NCI-H128 (cell line): ENCODE data around the gene RCE1.

Experiments
- DNase-seq: peaks from one replicate; lab custom pipeline; 2025; ENCODE audit not compliant: unreplicated experiment; lab: John Stamatoyannopoulos, UW

The RCE1 gene

DNA sequence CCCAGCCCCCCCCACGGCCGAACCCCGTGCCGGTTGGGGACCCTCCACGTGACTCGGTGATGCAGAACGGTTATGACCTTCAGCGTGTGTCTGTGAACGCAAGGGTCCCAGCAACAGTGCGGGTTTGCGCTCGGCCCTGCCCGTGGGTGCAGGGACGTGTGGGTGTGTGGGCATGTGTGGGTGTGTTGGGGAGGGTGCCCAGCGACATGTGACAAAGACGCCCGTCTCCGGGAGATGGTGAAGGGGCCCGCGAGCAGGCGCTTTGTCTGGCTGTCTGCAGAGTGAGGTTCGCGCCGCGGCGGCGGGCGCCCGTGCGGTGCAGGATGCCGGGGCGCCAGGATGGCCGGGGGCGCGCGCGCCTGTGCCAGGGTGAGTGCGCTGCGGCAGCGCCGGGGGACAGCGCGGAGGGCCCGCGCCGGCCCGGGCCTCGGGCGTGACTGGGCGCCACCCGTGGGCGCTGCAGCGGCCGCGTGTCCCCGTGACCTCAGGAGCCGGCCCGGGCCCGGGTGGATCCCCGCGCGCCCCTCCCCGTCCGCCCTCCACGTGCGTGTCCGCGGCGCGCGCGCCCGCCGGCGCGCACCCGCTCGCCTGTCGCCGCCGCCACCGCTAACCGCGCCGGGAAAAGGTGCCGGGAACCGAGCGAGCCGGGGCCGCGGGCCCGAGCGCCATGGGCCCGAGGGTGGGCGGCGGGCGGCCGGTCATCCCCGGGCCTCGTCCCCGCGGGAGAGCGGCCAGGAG lies 13.4 kb downstream of the RCE1 start, which contains the start of gene LRFN4:
Gene LRFN4 (plus strand): TSS at position 569 of the 738 bp plus-strand sequence. CDS start 681 bp downstream, outside the sequence.
- DNase-seq, result peak; percentile 58

DNA sequence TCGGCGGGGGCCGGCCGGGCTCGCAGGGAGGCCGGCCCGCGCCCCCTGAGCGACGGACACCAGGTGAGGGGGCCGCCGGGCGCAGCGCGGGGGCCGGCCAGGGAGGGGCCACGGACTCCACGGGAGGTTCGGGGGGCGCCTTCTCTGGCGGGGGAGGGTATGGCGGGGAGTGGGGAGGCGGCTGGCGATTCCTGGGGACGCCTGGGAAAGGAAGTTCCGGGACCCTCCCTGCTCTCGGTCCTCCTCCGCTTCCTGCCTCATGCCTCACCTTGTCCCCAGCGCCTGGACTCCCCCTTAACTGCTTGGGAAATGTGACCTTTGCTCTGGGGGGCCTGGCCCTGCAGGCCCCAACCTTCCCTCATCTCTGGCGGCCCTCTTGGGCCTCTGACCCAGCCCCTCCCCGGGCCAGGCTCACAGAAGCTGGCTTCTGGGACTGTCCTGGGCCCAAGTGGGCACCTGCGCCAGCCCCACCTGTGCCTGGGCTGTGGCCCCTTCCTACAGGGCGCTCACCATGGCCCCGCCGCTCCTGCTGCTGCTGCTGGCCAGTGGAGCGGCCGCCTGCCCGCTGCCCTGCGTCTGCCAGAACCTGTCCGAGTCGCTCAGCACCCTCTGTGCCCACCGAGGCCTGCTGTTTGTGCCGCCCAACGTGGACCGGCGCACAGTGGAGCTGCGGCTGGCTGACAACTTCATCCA lies 14.1 kb downstream of the RCE1 start:
- no peak for DNase-seq

DNA sequence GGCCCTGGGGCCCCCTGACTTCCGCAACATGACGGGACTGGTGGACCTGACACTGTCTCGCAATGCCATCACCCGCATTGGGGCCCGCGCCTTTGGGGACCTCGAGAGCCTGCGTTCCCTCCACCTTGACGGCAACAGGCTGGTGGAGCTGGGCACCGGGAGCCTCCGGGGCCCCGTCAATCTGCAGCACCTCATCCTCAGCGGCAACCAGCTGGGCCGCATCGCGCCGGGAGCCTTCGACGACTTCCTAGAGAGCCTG lies 14.6 kb downstream of the RCE1 start:
- DNase-seq, result no peak

DNA sequence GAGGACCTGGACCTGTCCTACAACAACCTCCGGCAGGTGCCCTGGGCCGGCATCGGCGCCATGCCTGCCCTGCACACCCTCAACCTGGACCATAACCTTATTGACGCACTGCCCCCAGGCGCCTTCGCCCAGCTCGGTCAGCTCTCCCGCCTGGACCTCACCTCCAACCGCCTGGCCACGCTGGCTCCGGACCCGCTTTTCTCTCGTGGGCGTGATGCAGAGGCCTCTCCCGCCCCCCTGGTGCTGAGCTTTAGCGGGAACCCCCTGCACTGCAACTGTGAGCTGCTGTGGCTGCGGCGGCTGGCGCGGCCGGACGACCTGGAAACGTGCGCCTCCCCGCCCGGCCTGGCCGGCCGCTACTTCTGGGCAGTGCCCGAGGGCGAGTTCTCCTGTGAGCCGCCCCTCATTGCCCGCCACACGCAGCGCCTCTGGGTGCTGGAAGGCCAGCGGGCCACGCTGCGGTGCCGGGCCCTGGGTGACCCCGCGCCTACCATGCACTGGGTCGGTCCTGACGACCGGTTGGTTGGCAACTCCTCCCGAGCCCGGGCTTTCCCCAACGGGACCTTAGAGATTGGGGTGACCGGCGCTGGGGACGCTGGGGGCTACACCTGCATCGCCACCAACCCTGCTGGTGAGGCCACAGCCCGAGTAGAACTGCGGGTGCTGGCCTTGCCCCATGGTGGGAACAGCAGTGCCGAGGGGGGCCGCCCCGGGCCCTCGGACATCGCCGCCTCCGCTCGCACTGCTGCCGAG lies 15.1 kb downstream of the RCE1 start:
- no peak for DNase-seq

DNA sequence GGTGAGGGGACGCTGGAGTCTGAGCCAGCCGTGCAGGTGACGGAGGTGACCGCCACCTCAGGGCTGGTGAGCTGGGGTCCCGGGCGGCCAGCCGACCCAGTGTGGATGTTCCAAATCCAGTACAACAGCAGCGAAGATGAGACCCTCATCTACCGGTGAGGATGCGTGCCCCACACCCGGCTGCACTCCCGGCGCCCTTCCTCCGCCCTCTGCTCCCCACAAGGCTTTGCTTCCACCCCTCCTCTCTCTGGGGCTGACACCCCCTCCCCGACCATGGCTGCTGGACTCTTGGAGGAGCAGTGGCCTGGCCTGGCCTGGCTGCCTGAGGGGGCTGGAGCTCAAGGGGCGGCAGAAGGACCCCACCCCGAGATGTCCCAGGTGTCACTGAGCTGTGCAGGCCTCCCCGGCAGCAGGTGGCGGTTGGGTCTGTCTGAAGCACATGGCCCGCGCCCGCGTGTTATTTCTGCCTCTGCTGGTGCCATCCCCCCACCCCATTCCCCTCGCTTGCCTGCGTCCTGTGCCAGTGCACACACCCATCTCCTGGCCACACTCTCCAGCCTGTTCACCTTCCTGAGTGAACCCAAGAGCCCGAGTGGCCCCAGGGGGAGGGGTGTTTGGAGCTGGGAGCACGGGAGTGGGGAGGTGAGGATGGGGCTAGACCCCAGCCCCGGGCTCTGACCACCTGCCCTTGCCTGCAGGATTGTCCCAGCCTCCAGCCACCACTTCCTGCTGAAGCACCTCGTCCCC lies 15.9 kb downstream of the RCE1 start:
- DNase-seq, result no peak

DNA sequence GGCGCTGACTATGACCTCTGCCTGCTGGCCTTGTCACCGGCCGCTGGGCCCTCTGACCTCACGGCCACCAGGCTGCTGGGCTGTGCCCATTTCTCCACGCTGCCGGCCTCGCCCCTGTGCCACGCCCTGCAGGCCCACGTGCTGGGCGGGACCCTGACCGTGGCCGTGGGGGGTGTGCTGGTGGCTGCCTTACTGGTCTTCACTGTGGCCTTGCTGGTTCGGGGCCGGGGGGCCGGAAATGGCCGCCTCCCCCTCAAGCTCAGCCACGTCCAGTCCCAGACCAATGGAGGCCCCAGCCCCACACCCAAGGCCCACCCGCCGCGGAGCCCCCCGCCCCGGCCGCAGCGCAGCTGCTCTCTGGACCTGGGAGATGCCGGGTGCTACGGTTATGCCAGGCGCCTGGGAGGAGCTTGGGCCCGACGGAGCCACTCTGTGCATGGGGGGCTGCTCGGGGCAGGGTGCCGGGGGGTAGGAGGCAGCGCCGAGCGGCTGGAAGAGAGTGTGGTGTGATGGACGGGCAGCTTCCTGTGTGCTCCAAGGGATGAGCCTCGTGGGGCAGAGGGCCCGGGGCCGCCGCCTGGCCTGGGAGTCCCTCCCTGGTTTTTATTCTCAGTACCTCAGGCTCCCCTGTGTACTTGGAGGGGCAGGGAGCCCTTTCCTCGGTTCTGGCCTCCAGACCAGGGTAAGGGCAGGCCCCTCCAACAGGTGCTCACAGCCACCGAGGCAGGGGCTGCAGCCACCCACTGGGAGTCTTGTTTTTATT lies 16.6 kb downstream of the RCE1 start:
- DNase-seq, result no peak

DNA sequence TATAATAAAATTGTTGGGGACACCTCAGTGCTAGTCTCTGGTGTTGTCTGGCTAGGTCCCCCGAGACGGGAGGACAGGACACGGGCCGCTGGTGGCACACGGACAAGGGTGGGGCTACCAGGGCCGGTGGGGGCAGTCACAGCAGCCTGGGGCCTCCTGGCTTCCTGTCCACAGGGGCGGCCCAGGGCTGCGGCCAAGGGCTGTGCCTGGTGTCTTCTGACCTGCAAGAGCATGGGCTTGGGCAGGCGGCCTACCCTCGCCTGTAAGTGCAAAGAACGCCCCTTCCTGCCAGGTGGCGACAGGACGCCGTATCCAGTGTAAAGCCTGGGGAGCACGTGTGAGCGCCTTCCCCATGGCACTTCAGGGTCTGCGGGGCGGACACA lies 17.2 kb downstream of the RCE1 start:
- DNase-seq, result no peak

DNA sequence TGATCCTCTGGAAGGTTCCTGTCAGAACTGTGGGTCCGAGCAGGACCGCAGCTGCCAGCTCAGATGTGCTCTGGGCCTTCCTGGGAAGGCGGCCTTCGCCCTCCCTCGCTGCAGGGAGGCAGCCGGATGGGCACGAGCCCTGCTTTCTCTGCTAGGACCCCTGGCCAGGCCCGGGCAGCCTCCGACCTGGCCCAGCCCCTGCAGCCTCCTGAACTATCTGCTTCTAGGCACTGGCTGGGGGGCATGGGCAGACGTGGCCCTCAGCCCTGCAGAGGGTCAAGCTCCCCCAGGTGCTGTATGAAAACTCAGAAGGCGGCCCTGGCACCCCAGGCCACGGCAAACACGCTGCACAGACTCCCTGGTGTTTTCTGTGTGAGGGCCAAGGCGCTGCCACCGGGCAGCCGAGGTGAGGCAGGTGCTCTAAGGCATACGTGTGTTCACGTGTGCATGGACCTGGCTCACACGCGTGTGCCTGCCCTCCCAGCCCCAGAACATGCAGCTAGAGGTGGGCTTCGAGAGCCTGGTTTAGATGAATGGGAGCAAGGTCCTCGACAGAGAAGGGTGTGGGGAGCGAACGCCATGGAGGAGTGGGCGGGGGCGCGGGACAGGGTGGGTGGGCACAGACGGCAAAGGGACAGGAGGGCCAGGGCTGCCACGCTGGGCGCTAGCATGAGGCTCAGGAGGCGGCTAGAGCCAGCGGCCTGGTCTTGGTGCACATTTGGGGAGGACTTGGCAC lies 18.0 kb downstream of the RCE1 start:
- DNase-seq, result no peak

DNA sequence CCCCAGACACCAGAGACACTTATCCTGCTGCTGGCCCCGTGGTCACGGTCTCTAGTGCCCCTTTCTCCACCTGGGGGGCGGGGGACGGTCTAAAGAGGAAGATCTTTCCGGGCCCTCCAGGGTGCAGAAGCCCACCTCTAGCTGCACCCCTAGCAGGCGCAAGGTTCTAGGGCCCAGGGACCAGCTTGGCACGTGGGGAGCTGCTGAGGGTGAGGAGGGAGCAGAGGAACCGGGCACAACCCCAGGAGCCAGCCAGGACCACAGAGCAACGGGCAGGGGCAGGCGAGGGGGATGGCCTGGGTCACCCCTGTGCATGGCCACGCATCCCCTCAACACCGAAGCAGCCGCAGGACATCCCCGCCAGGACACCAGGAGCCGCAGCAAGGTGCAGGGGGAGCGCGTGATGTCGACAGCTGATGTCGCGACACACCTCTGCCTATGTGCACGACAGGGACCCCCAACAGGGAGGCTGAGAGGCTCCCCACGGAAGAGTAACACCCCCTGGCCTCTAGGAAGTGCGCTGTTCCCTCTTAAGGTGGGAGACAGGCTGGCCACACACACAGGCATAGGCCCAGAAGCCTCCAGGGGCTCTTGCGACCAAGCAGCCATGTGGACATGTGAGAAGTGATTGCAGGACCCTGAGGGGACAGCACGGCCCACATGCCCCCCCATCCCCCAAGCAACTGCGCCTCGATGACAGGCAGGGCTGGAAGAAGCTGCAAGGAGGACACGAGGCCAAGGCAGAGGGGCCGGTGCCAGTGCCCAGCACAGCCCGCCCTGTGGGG lies 18.7 kb downstream of the RCE1 start:
- DNase-seq, result no peak

DNA sequence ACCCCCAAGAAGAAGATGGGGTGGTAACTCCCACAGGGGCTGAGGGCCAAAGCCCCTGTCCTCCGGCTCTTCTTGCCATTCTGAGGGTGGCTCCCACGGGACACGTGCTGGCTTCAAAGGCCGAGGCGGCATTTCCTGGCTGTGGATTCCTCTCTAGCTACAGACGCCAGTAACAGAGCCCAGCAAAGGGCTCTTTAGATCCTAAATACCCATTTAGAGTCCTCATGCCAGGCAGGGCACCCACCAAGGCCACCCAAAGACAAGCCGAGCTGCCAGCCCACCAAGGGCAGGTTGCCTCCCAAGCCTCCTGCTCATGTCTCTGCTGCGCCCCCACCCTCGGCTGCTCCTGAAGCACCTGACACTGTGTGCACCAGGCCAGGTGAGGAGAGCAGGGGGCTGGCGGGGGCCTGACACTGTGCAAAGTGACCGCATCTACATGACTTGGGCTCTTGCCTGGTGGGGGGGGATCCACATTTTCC lies 19.4 kb downstream of the RCE1 start:
- DNase-seq, result no peak

DNA sequence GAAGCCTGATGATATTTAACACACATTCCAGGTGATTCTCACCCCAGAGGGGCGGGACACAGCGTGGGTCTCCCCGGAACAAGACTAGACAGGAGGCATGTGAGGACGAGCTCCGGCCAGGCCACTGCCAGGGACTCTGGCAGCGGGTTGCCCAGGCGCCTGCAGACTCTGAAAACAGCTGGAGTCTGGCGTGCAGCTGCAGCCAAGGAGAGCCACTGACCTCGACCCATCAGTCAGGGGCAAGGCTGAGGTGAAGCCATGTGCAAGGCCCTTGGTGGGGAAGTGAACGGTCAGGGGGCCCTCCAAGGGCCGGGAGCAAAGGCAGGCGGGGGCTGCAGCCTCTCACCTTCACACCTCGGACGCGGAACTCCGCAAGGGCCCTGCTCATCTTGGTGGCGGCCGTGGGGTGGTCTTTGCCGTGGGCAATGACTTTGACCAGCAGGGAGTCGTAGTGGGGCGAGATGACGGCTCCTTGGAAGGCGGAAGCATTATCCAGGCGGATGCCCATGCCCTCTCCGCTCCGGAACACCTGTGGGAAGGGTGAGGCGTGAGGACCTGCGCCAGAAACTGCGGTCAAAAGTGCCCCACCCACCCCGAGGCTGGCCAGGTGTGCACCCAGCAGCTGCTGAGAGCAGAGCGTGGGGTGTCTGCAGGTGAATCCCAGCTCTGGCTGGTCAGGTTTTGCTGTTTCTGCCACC lies 20.3 kb downstream of the RCE1 start:
- no peak for DNase-seq

DNA sequence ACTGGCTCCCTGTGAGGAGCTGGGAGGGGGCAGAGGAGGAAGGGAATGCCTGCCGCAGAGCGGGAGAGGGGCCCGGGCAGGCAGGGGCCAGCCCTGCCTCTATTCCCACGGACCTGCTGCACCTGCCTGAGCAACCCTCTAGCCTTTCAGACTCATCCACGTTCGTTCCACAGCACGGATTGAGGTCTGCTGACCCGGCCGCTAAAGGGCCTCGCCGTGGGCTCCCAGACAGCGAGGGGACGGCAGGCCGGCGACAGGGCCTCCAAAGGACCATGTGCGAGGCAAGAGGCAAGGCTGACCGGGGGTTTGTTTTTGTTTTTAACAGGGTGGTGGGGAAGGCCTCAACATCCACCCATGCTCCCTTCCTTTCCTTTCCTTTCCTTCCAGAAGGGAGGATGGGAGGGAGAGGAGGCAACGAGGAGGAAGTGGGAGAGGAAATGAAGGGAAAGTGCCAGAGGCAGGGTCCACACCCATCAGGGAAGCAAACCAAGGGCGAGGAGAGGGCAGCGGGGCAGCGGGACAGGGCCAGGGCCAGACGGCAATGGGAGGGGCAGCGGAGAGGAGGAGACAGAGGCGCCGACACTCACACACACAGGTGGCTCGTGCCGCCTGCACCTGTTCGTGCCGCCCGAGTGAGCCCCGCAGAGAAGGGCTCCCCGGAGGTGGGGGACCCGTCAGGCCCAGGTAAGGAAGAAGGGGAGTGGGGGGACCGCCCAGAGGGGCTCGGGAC lies 21.1 kb downstream of the RCE1 start:
- DNase-seq, result no peak

DNA sequence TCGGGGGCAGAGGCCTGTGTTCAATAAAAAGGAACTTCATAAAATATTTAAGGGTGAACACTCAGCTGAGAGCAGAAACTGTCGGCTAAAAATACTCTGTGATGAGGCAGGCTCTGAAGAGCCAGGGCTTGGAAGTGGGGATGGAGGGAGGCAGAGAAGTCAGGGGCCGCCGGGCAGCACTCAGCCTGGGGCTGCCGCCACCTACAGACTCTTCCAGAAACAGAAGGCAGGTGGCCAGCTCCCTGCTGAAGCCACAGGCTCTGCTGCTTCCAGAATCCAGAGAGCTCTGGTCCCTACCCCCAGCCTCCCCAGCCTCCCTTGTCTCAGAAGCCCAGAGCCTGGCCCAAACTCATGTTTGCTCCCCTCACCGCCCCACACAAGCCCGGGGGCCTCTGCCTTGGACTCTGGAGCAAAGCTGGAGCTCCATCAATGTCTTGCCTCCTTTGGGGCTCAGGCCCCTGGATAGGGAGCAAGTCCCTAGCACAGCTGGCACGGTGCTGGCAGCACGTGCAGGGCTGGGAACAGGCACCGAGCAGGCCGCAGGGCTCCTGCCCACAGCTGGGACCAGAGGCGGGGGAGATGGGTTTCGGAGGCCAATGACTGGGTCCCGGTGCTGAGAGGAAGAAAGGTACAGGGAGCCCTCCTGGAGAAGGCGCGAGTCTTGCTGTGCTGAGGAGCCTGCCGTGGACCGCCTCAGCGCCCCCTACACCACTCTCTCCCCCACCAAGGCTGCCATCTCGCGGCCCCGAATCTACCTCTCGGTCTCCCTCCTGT lies 21.9 kb downstream of the RCE1 start:
- DNase-seq, result no peak

DNA sequence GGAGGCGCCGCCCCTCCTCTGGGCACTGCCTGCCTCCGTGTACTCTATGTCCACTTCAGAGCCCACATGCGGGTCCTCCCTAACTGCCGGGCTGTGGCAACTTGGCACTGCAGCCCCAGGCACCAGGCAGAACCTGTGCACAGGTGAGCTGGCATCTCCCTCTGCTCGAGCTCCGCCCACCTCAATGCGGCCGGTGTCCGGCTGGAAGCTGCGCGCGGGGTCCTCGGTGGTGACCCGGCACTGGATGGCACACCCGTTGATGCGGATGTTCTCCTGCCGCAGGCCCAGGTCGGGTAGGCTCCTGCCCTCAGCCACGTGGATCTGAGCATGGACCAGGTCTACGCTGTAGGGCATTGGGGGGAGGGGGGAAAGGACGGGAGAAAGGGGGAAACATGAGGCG lies 22.8 kb downstream of the RCE1 start:
- DNase-seq, result no peak

DNA sequence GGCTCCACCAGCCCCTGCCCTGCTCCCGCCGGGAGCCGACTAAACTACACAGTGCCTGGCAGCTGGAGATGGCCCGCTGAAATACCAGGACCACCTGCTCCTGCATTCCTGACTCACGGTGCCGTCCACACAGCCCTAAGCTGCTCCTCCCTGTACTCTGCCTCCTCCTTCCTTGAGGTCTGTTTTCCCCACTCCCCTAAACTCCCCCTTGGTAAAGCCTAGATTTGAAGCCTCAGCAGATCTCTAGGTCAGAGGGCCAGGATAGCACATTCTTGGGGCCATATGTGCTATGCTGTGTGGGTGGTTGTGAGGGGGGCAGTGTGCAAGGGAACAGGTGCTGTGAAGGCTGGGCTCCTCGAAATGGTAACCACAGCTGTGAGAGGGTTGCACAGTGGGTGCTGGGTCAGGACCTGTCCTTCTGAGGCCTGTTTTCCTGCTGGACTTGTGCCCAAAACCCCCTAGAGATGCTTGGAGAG lies 23.3 kb downstream of the RCE1 start:
- no peak for DNase-seq

DNA sequence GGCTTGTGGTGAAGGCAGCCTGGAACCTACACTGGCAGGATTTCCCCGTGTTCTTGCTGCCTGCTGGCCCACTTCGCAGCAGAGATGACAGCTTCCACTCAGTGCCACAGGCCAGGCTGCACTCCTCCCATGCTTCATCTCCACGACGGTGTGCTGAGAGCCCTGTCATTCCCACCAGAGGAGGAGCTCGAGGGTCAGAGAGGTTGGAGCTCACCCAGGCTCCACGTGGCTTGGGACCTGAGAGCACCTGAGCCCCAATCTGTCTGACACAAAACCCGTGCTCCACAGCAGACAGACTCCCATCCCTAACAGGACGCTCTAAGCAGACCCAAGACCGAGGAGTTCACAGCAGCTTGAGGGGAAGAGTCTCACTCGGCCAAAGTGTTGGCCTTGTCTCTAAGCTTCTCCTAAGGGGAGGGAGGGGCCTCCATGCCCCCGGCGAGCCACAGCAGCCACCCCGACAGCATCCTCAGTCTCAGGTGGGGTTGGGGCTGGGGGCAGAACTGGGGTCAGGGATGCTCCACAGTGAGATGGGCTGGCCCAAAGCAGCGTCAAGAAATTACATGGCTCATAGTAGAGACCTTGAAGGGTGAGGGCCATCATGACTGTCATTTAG lies 24.3 kb downstream of the RCE1 start:
- no peak for DNase-seq
